NCI-H1694 (cell line): ENCODE measurements around the gene FILIP1.

Source experiments
- DNase-seq: peaks from one replicate; lab custom pipeline; 2025; lab: John Stamatoyannopoulos, UW

FILIP1 gene

DNA sequence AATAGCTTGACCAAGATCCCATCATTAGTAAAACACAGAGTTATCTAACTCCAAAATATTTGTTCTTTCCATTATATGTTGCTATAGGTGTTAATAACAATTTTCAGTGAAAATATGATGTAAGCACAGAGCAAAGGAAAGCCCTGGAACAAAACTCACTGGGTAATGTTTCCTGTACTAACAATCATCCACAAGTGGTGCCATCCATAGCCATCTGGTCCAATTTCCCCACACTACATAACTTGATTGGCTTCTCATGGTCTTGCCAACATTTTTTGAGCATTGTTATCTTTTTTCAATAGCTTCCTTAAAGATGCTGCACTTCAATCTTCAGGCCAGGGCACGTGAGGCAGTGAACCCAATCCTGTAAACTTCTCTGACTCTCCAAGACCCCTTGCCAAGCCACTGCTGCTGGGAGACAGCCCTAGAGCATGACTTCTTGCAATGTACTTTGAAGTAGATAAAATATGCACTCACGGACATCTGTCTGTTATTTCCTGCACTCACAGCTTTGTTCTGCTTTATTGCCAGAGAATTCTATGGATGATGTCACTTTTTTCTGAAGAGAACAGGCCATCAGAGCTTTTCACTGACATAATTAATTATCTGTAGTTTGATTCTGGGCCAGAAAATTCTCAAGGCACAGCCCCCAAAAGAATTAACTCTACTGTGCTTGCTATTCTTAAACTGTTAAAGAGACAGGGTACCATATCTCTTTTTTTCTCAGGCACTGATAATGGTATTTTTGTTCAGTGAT lies 111.5 kb downstream of the FILIP1 start:
- DNase-seq, result peak; percentile 5

DNA sequence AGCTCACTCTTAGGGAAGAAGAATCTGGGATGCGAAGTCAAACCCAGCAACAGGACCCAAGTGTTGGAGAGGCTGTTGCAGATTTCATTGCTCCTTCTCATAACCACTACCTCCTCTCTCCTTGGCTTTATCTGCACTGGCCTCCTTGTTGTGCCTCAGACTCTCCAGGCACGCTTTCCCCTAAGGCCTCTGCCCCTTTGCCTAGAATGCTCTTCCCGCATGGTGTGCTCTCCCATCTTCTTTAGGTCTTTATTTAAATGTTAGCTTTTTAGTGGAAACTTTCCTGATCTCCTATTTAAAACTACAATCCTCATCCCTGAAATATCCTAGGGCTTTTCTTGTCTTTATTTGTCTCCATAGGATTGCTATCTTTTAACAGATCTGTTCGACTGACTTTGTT lies 114.1 kb downstream of the FILIP1 start:
- DNase-seq, result no peak

DNA sequence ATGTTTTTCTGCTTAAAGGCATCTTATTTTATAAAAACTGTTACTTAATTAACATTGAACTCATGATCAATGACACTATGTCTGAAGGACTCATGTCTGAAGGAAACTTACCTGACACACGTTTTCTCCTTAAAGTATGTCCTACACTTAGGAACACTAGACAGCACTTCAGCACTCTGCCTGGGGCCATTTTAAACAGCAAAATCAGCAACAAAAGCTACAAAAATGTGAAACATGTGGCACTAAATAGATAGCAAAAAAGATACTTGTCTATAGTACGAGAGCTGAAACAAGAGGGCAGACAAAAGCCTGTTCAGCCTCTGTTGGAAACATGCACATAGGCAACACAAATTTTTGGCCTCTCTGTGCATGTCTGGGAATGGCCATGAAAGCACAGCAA lies 115.5 kb downstream of the FILIP1 start:
- DNase-seq, result no peak

DNA sequence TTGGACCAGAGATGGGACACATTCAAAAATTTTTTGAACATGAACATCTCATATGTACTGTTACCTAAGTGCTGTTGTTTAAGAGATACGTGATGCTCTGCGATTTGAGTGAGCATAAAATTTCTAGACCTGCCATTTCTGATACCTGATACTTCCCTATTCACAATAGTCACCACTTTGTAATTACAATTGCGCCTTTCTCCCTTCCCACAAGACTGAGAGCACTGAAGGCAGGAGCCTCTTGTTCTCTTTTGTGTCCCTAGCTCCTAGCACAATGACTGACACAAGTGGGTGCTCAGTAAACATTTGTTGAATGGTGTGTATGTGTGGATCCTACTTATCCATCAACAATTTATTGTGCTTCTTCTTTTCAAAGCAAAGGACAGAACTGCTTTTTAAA lies 116.2 kb downstream of the FILIP1 start:
- DNase-seq, result no peak

DNA sequence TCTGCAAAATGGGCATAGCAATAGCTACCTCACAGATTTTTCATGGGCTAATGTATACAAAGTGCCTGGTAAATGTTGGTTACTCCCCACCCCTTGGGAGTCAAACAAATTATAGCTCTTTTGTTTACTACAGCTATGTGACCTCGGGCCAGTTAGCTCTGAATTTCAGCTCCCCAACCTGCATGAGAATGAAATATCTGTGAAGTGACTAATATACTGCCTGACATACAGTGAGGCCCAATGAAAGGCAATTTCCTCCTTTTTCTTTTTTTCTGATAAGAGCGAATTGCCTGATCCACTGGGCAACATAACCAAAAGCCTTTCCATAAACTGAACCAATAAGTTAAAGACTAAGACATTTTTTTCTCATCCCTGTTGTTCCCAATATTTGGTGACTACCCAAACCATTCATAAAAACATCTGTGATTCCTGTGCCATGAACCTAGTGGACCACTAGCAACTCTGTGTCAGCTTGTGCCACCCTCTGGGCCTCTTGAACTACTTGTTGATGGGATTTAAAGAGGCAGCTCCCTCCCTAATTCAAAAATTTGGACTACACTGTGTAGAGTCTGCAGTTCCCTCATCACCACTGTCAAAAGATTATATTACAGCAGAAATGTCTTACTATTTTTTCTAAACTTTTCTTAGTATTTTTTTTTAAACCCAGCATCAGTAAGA lies 117.1 kb downstream of the FILIP1 start:
- DNase-seq, result no peak

DNA sequence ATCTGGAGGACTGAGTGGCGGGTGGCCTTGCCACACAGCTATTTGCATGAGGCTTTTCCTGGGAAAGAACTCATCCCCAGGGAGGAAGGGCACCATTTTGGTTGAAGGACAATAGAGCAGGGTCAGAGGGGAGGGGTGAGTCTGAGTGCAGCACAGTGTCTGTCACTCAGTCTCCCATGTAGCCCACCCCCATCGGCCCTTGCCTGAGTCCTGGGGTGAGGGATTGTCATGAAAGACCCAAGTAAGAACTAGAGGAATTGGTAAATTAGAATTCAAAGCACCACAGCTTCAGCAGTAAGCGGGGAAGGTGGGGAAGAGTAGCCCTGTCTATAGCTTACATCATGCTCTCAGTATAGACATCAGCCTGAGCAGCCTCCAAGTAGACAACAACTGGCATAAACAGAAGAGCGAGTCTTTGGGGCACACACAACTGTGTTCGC lies 118.6 kb downstream of the FILIP1 start:
- no peak for DNase-seq

DNA sequence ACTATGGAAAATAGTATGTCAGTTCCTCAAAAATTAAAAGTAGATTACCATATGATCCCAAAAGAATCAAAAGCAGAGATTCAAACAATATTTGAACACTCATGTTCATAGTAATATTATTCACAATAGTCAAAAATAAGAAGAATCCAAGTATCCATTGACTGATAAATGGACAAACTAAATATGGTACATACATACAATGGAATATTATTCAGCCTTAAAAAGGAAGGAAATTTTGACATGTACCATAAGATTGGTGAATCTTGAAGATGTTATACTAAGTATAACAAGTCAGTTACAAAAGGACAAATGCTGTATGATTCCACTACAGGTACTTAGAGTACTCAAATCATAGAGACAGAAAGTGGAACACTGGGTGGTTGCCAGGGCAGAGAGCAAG lies 120.7 kb downstream of the FILIP1 start:
- no peak for DNase-seq

DNA sequence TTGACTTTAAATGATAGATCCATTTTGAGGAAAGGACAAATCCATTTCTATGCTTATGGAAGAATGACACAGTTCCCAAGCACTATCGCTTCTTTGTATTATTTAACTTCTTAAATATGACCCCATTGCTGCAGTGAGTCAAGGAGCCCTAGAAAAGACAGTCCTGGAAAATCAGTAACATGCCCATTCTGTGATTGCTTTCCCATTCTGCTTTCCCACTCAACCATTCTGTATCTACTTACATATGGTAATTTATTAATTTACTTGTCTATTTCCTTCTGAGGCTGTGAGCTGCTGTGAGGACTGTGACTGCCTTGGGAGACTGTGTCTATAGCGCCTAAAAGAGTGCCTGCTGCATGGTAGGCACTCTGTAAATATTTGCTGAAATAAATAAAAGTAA lies 123.6 kb downstream of the FILIP1 start:
- DNase-seq, result no peak

DNA sequence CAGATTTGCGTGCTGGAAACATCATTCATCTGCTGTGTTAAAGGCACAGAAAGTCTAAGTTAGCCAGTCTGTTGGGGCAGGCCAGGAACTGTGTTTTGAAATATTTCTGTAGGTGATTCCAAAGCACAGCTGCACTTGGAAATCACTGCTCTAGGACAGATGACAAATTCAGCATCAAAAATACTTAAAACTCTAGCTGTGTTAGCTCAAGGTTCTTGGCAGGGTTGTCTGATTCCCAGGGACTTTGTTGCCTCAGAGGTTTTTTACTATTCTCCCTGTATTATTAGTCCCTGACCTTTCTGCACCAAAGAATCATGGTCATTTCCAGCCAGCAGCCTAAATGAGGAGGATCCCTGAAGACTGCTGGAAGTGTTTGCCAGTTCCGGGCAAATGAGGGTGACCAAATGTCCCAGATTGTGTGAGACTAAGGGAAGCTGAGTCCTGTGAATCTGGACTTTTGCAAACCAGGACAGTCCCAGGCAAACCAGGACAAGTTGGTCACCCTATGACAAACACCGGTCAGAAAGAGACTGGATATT lies 124.7 kb downstream of the FILIP1 start:
- no peak for DNase-seq

DNA sequence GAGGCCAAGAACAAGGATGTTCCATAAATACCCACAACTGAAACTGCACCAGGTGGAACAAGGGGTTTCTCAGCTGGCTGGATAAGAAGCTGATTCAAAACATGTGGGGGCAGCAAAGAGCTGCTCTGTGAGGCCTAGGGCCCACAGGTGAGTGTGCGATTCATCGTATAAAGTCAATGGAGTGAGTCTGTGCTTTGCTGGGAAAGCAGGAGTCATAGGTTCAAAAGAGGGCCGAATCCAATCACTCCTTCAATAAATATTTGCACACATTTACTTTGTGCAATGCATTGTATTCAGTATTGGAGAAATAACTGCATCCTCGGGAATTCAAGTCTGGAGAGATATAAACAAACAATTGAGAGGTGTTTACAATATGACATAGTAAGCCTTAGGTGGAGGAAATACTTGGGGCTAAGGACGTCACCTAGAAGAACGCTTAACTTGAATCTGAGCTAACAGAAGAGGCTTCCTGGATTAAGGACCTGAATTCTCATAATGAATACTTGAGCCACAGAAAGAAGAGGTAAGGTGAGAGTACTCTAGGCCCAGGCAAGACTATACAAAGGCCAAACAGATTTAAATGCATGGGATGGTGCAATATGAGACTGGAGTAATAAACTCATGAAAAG lies 125.3 kb downstream of the FILIP1 start:
- no peak for DNase-seq

DNA sequence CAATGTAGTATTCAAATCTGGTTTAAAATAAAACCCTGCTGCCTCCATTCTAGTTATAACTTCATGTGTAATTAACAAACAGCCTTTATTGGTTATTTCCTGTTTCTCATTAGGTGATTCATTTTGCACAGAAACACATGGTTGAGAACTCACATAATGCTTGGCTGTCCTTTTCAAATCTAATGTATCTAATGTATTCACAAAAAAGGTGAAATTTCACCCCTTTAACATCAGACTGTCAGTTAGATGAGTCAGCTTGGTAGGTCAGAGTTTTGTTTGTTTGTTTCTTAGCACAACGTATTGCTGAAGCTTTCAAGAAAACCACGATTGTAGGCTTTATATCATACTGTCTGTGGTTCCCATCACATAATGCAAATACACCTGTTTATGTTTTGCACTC lies 130.3 kb downstream of the FILIP1 start:
- no peak for DNase-seq

DNA sequence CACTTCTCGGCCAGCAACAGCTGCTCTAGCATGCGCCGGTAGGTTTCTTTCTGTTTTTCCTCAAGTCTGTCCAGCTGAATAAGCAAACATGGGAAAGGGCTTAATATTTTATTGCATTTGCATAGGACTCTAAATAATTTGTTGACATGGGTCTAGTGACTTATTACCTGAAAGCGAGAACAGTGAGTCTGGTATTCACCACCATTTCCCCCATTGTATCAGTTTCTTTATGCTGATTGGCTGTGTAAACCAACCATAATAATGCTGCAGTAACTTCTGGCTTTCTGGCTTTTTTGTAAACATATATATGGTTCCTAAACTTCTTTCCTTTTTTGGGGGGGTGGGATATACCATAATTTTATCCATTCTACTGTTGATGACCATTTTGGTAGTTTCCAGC lies 140.0 kb downstream of the FILIP1 start:
- no peak for DNase-seq

DNA sequence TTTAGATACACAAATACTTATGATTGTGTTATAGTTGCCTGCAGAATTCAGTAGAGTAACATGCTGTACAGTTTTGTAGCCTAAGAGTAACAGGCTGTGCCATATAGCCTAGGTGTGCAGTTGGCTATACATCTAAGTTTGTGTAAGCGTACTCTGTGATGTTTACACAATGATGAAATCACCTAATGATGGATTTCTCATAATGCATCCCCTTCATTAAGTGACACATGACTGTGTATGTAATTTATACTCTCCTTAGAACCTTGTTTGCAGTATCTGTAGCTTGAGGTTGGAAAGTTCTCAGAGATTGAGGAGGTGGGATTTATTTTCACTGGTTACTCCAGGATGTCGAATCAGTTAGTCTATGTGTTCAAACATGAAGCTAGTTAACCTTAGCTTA lies 142.0 kb downstream of the FILIP1 start:
- DNase-seq, result no peak

DNA sequence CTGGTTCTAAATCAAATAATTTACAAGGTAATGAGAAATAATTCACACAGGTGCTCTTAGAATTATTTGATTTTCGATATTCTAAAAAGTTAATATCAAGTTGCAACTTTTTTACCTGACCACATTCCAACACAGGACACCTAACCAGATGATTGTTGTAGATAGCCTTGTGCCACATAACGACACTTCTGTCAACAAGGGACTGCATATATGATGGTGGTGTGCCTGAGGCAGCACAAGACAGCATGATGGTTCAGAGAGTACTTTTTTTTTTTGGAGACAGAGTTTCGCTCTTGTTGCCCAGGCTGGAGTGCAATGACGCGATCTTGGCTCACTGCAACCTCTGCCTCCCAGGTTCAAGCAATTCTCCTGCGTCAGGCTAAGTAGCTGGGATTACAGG lies 142.8 kb downstream of the FILIP1 start:
- DNase-seq, result no peak

DNA sequence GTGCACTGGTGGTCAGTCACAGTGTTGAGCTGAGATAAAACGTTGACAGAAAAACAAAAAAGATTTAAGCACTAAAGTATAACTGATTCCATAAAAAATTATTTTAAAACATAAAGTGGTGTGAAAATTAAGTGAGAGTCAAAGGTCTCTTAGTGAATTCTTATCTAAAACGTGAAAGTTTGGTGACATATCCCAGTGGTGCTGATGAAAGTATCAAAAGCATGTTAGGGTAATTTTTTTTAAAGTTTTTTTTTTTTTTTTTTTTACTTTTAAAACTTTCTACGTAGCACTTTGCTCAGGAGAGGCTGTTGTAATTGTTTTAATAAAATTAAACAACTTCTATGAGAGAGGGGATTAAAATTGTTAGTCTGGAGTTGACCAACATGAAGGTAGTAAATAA lies 143.4 kb downstream of the FILIP1 start:
- no peak for DNase-seq

DNA sequence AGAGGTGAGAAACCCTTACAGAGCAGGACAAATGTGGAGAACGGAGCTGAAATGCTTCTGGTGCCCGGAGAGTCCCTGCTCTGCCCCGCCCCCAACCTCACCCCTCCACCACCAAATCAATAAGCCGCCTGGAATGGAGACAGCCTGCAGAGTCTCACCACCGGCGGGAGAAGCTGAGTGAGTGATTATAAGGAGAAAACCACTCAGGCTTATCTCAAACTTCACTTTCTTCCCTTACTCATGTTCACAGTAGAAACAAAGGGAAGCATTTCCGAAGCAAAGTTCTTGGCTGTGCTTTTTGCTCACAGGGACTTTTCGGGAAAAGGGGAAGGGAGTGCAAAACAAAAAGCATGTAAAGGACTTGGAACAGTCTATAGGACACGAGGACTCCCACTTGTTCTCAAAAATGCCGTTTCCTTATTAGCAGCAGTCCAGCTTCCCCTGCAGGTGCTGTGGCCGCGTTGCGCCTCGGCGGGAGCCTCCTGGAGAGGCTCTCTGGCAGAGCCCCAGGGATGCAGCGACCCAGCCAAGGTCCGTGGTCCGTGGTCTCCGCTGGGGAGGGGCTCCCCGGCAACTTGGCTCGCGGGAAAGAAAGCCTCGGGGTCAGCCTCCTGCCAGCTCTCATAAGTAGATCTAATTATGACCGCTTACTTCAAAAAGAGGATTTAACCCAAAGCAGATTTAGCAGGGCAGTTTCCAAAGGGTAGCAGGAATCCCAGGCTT lies 144.2 kb downstream of the FILIP1 start:
- DNase-seq, result no peak

DNA sequence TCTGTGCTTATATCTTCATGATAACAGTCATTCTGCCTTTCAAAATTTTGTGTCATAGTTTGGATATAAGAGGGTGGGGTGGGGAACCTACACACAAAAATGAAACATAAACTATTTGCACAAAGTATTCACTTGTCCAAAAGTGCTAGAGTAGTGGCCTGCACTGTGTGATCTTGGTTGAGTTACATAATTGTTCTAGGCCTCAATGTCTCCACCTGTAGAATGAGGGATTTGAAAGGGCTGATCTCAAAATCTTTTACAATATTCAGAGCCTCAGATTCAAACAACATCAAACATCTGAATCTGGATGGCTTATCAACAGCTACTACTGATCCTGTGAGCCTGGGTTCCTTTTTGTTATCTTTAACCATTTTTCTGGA lies 144.7 kb downstream of the FILIP1 start:
- no peak for DNase-seq

DNA sequence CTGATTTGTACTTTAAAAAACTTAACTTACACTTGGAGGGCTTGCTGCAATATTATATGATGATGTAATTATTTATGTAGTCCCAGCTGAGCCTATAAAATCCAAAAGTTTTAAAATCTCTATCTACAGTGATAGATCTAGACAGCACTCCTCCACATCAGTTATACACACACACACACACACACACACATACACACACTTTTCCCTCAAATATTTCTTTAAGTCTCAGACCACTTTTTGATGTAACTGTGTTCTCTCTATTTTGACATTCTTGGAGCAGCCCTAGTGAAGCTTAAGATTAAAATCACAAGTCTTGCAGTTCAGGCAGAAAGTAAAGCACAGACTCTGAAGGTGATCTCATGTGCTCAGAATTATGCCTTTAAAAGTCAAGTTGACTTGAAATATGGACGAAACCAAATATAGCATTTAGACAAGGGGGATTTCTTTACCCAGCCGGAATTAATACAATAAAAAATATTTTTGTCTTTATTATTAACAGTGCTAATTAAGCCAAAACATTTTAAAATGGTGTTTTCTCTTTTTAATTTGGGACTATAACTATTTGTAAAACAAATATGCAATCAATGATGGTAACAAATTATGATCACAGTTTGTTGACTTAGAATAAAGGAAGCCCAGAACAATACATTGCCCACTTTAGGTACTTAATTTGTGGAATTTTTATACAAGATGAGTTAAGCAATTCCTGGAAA lies 145.5 kb downstream of the FILIP1 start:
- DNase-seq, result no peak

DNA sequence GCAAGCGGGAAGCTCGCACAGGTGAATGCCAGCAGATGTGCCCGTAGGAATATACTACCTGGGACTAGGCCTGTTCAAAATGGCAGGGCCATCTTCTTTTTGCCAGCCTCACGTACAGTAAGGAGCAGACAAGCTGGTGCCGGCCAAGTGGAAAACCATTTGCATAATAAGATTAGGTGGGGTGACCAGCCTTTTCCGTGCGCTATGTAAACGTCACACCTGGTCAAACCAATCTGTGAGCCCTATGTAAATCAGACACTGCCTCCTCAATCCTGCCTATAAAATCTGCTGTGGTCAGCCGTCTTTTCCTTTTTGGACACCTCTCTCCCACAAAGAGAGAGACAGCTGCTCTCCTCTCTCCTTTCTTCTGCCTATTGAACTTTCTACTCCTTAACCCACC lies 148.2 kb downstream of the FILIP1 start:
- DNase-seq, result no peak

DNA sequence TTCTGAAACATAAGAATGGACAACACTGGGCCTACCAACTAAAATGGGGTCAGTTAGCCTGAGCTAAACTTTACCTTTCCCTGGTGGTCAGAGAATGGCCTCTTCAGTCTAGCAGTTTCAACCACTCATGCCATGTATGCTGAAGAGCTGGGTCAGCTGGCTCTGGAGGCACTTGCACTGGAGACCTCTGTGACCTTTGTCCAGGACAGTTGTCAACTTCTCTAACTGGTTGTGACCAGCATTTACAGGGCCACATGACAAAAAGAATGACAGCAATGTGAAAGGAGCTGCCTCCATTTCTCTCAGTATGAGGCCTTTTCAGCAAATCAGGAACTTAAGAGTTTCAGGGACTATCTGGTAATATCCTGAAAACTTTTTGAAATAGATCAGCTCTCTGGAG lies 149.1 kb downstream of the FILIP1 start:
- DNase-seq, result no peak

DNA sequence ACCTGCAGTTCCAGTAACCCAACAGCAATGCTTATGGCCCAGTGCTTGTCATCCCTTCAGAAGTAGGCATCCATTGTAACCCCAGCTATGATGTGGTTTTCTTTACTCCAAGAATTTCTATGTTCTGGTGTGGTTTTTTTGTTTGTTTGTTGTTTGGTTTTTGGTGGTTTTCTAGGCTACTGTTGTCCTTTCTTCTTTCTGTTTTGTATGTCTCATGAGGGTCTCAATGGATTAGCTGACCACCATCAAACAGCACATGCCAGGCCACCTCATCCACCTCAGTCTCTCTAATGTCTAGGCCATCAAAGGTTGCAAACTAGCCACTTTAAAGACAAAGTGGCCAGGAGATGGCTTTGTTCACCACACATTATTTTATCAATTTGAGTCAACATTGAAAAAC lies 149.6 kb downstream of the FILIP1 start:
- DNase-seq, result no peak
